H1 (cell line): ENCODE data around the gene AGRN. TPM values are rescaled to one million over a fixed set of nuclear protein-coding genes. Genes with fewer than 3 reads are reported as not detected.

Experiments
- ASH2L ChIP-seq: fragments of 200-600, 300-600 bp; sonication (generic); IDR thresholded peaks from one replicate; pipeline ENCODE4 v1.7.1; 2017; ENCODE audit warnings: low read length
- BRCA1 ChIP-seq: IDR thresholded peaks from 2 replicates; pipeline ENCODE4 v1.6.1; 2012; ENCODE audit warnings: low read depth, low read length, improper control_type of control experiment
- CEBPB ChIP-seq: IDR thresholded peaks from 2 replicates; pipeline ENCODE4 v1.6.1; 2012; ENCODE audit warnings: low read depth, low read length
- CHD1 ChIP-seq: IDR thresholded peaks from 2 replicates; pipeline ENCODE4 v1.6.1; 2012; ENCODE audit warnings: low read depth, low read length, improper control_type of control experiment
- CREB1 ChIP-seq: IDR thresholded peaks from 2 replicates; pipeline ENCODE4 v1.6.1; 2012; ENCODE audit warnings: inconsistent platforms
- FOSL1 ChIP-seq: IDR thresholded peaks from 2 replicates; pipeline ENCODE4 v1.6.1; 2011; ENCODE audit warnings: mild to moderate bottlenecking, low read depth, low read length, moderate library complexity; ENCODE audit not compliant: insufficient read depth
- GABPA ChIP-seq: IDR thresholded peaks from 2 replicates; pipeline ENCODE4 v1.6.1; 2011; ENCODE audit warnings: mild to moderate bottlenecking, low read length, moderate library complexity, borderline replicate concordance; ENCODE audit not compliant: insufficient read depth
- HDAC2 ChIP-seq, 2 experiments: fragments of 300-600 bp in 1 of 2; sonication (generic) in 1 of 2; IDR thresholded peaks; 2 replicates each; pipeline ENCODE4 v1.6.1; 2011 to 2012; ENCODE audit warnings: low read depth in 2 of 2, low read length in 2 of 2, mild to moderate bottlenecking in 2 of 2, moderate library complexity in 2 of 2, borderline replicate concordance in 1 of 2, inconsistent platforms in 1 of 2
- JUN ChIP-seq: IDR thresholded peaks from 2 replicates; pipeline ENCODE4 v1.6.1; 2011; ENCODE audit warnings: low read depth, mild to moderate bottlenecking, improper control_type of control experiment, low read length
- KDM1A ChIP-seq: fragments of 200-600, 300-600 bp; sonication (generic); IDR thresholded peaks from 2 replicates; pipeline ENCODE4 v1.7.1; 2016; ENCODE audit warnings: mild to moderate bottlenecking, low read length, borderline replicate concordance
- NANOG ChIP-seq: IDR thresholded peaks from 2 replicates; pipeline ENCODE4 v1.6.1; 2011; ENCODE audit warnings: low read length, low read depth, mild to moderate bottlenecking, inconsistent platforms; ENCODE audit not compliant: insufficient read depth, poor library complexity, severe bottlenecking
- NRF1 ChIP-seq: IDR thresholded peaks from 2 replicates; pipeline ENCODE4 v1.6.1; 2011; ENCODE audit warnings: mild to moderate bottlenecking, low read depth, low read length, improper control_type of control experiment
- PHF8 ChIP-seq: fragments of 200-600 bp; sonication (generic); conservative IDR thresholded peaks from 2 replicates; pipeline ENCODE4 v1.7.1; 2012; ENCODE audit warnings: low read depth, mild to moderate bottlenecking, inconsistent platforms, low read length, moderate library complexity
- RAD21 ChIP-seq, 2 experiments: IDR thresholded peaks in 1 of 2; conservative IDR thresholded peaks in 1 of 2; 2 replicates each; pipeline ENCODE4 v1.6.1; 2011; ENCODE audit warnings: low read depth in 2 of 2, low read length in 2 of 2, improper control_type of control experiment in 1 of 2, inconsistent platforms in 1 of 2, mild to moderate bottlenecking in 1 of 2, moderate library complexity in 1 of 2
- RBBP5 ChIP-seq: IDR thresholded peaks from 2 replicates; pipeline ENCODE4 v1.7.1; 2012; ENCODE audit warnings: low read depth, mild to moderate bottlenecking, inconsistent platforms, low read length, moderate library complexity, borderline replicate concordance
- RXRA ChIP-seq: IDR thresholded peaks from 2 replicates; pipeline ENCODE4 v1.6.1; 2011; ENCODE audit warnings: low read depth, mild to moderate bottlenecking, low read length, moderate library complexity; ENCODE audit not compliant: insufficient read depth
- SAP30 ChIP-seq: fragments of 300-600 bp; sonication (generic); IDR thresholded peaks from 2 replicates; pipeline ENCODE4 v1.7.1; 2012; ENCODE audit warnings: low read length, moderate library complexity, mild to moderate bottlenecking, inconsistent platforms; ENCODE audit not compliant: insufficient read depth, insufficient replicate concordance
- SIN3A ChIP-seq, 2 experiments: IDR thresholded peaks in 1 of 2; conservative IDR thresholded peaks in 1 of 2; 2 replicates each; pipeline ENCODE4 v1.6.1; 2011 to 2012; ENCODE audit warnings: low read length in 2 of 2, improper control_type of control experiment in 1 of 2, low read depth in 1 of 2, mild to moderate bottlenecking in 1 of 2
- SP2 ChIP-seq: IDR thresholded peaks from 2 replicates; pipeline ENCODE4 v1.6.1; 2012; ENCODE audit warnings: mild to moderate bottlenecking, low read length, inconsistent platforms
- SP4 ChIP-seq: IDR thresholded peaks from 2 replicates; pipeline ENCODE4 v1.6.1; 2012; ENCODE audit warnings: low read length, inconsistent platforms
- SRF ChIP-seq: IDR thresholded peaks from 2 replicates; pipeline ENCODE4 v1.6.1; 2011; ENCODE audit warnings: mild to moderate bottlenecking, low read depth, low read length, moderate library complexity
- TCF12 ChIP-seq: IDR thresholded peaks from 2 replicates; pipeline ENCODE4 v1.6.1; 2011; ENCODE audit warnings: low read depth, mild to moderate bottlenecking, low read length
- YY1 ChIP-seq: IDR thresholded peaks from 2 replicates; pipeline ENCODE4 v1.6.1; 2011; ENCODE audit warnings: low read depth, mild to moderate bottlenecking, low read length
- ZNF274 ChIP-seq: IDR thresholded peaks from 2 replicates; pipeline ENCODE4 v1.7.0; 2012; ENCODE audit warnings: low read length, borderline replicate concordance; ENCODE audit errors: extremely low read depth
- polyA plus RNA-seq, 7 experiments: library from polyadenylated mRNA; depleted of rRNA in 3 of 7; stranded (reverse) in 5 of 7; unstranded in 2 of 7; fragments of >200 nt in 5 of 7; fragments of 200-250 nt in 2 of 7; gene quantifications; 1 replicate in 5 of 7; 2 replicates in 1 of 7; 4 replicates in 1 of 7; pipeline versions ENCODE4 v1.2.1 to v1.2.3, GENCODE V29; 2011 to 2013; ENCODE audit warnings: missing spikeins in 2 of 7, mixed read lengths in 2 of 7
- total RNA-seq: library from RNA; stranded (reverse); fragmentation: NEBNext Ultra II Directional; extraction: Animal tissue kit (Norgen Biotek cat#: 25700); gene quantifications from 2 replicates; pipeline ENCODE4 v1.2.1, GENCODE V29; 2021
- TF ChIP-seq, protein P1 (sequence below): IDR thresholded peaks from 2 replicates; pipeline ENCODE4 v1.6.1; 2012; ENCODE audit warnings: inconsistent platforms

Gene AGRN
- total and polyA plus RNA-seq, 2 of the 8 experiments (the other 6 are each of a cell fraction or from before 2014, with no cell fraction given) = 52.3 to 155 TPM

- no peak for TF ChIP-seq SIN3A (conservative IDR thresholded peaks at IDR 0.05 in 1 of 2, IDR thresholded peaks at IDR 0.05 in 1 of 2; ENCODE audit: low read depth in 1 of 2, low read length in 2 of 2)
- TF ChIP-seq PHF8 = 0 out of 2 replicates have a peak, but pooled peaks have one; percentile 34
- no peak for TF ChIP-seq JUN
- TF ChIP-seq RXRA = no peak
- TF ChIP-seq RBBP5 = peak; percentile 59; the same call in 1 of the 2 replicates
- TF ChIP-seq SRF = no peak
- peak; percentile 18; the same call in 1 of the 2 replicates for TF ChIP-seq SP2
- TF ChIP-seq CHD1 = no peak
- no peak for TF ChIP-seq FOSL1
- TF ChIP-seq, protein P1, sequence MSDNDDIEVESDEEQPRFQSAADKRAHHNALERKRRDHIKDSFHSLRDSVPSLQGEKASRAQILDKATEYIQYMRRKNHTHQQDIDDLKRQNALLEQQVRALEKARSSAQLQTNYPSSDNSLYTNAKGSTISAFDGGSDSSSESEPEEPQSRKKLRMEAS = peak; percentile 50; the same call in 1 of the 2 replicates
- TF ChIP-seq ASH2L = no peak
- no peak for TF ChIP-seq NRF1
- peak; percentile 92 for TF ChIP-seq CREB1
- peak; percentile 75 to 79 for TF ChIP-seq RAD21 (IDR thresholded peaks at IDR 0.05 in 1 of 2, conservative IDR thresholded peaks at IDR 0.05 in 1 of 2; ENCODE audit: low read depth in 2 of 2, low read length in 2 of 2)
- TF ChIP-seq CEBPB = no peak
- no peak for TF ChIP-seq ZNF274
- no peak for TF ChIP-seq NANOG
- no peak for TF ChIP-seq HDAC2 (IDR thresholded peaks at IDR 0.05; ENCODE audit: borderline replicate concordance in 1 of 2, low read depth in 2 of 2, low read length in 2 of 2)
- no peak for TF ChIP-seq BRCA1
- TF ChIP-seq GABPA = no peak
- peak; percentile 65; the same call in 1 of the 2 replicates for TF ChIP-seq YY1
- TF ChIP-seq SP4 = 0 out of 2 replicates have a peak, but pooled peaks have one; percentile 42
- TF ChIP-seq TCF12 = peak; percentile 45; the same call in 1 of the 2 replicates
- no peak for TF ChIP-seq KDM1A
- TF ChIP-seq SAP30 = no peak
Measured at GRCh38 chr1:1033009-1033587, 13.2 kb downstream of the AGRN start (continued).
